ENCODE data around the gene DAPK3.
A peak's percentile ranks its signal among the peaks of the same experiment; 100 is the strongest.

DAPK3 gene

GRCh38 chr19:3916033-3916432, 54.9 kb downstream of the DAPK3 start:
- no peak for DNase-seq
- Histone ChIP-seq H3K36me3 (replicated peaks; ENCODE audit: insufficient read depth, low read length) (no peaks in the 10 kb centered on the region), H3K9me3 (replicated peaks; ENCODE audit: insufficient read depth, low read length) (no peaks in the 10 kb centered on the region), H2AFZ (ENCODE audit: low read length) (no peak overlapping the region), H3K9ac (ENCODE audit: low read length) (no peak overlapping the region), H3F3A (ENCODE audit: insufficient read depth, low read length) (no peaks in the 10 kb centered on the region), H3K4me3 (ENCODE audit: low read length) (no peak overlapping the region), H3K79me2 (ENCODE audit: low read length) (no peaks in the 10 kb centered on the region), H3K4me1 (ENCODE audit: low read length) (no peaks in the 10 kb centered on the region), H3K27me3 (replicated peaks; ENCODE audit: insufficient read depth, low read length) (peaks cover 85% of the 10 kb centered on the region), H3K4me2 (ENCODE audit: low read depth, low read length) (no peak overlapping the region), H3K27ac (ENCODE audit: low read length) (no peak overlapping the region), H4K20me1 (ENCODE audit: insufficient read depth, low read length) (no peaks in the 10 kb centered on the region), H3K9me2 (replicated peaks; ENCODE audit: insufficient read depth, low read length) (no peaks in the 10 kb centered on the region)
- no peak for TF ChIP-seq EZH2phosphoT487 (IDR thresholded peaks at IDR 0.05; ENCODE audit: low read length)
- no peak for TF ChIP-seq CTCF (IDR thresholded peaks at IDR 0.05; ENCODE audit: low read length)
- no peak for TF ChIP-seq EZH2 (optimal IDR thresholded peaks at IDR 0.05; ENCODE audit: low read depth, low read length)

GRCh38 chr19:3914199-3914598, 56.7 kb downstream of the DAPK3 start:
- DNase-seq, result no peak
- no peaks in the 10 kb centered on the region for H3K36me3 ChIP-seq (replicated peaks; ENCODE audit: insufficient read depth, low read length)

GRCh38 chr19:3910105-3910504, 60.8 kb downstream of the DAPK3 start:
- Histone ChIP-seq H3K36me3 (replicated peaks; ENCODE audit: insufficient read depth, low read length) (no peaks in the 10 kb centered on the region), H3K27ac (ENCODE audit: low read length) (no peak overlapping the region), H3K9ac (ENCODE audit: low read length) (no peak overlapping the region), H3K27me3 (replicated peaks; ENCODE audit: insufficient read depth, low read length) (peaks cover 91% of the 10 kb centered on the region), H3K4me2 (ENCODE audit: low read depth, low read length) (no peak overlapping the region), H2AFZ (ENCODE audit: low read length) (no peak overlapping the region), H3F3A (ENCODE audit: insufficient read depth, low read length) (no peaks in the 10 kb centered on the region), H3K9me3 (replicated peaks; ENCODE audit: insufficient read depth, low read length) (no peaks in the 10 kb centered on the region), H3K9me2 (replicated peaks; ENCODE audit: insufficient read depth, low read length) (no peaks in the 10 kb centered on the region), H3K4me1 (ENCODE audit: low read length) (peaks cover 6% of the 10 kb centered on the region; the same call in 1 of the 2 replicates), H3K4me3 (ENCODE audit: low read length) (no peak overlapping the region), H4K20me1 (ENCODE audit: insufficient read depth, low read length) (no peaks in the 10 kb centered on the region), H3K79me2 (ENCODE audit: low read length) (no peaks in the 10 kb centered on the region)
- TF ChIP-seq EZH2 (optimal IDR thresholded peaks at IDR 0.05; ENCODE audit: low read depth, low read length) (no peak), CTCF (IDR thresholded peaks at IDR 0.05; ENCODE audit: low read length) (no peak), EZH2phosphoT487 (IDR thresholded peaks at IDR 0.05; ENCODE audit: low read length) (no peak)
- no peak for DNase-seq

More at GRCh38 chr19:3914199-3914598, 56.7 kb downstream of the DAPK3 start:
- no peak overlapping the region for H3K9ac ChIP-seq (ENCODE audit: low read length)
- no peaks in the 10 kb centered on the region for H3K9me2 ChIP-seq (replicated peaks; ENCODE audit: insufficient read depth, low read length)
- H3K4me3 ChIP-seq (ENCODE audit: low read length), result peak overlapping the region; percentile 31; the same call in 1 of the 2 replicates
- H3K27me3 ChIP-seq (replicated peaks; ENCODE audit: insufficient read depth, low read length), result peaks cover 88% of the 10 kb centered on the region
- H4K20me1 ChIP-seq (ENCODE audit: insufficient read depth, low read length), result no peaks in the 10 kb centered on the region
- H3K27ac ChIP-seq (ENCODE audit: low read length), result no peak overlapping the region
- no peaks in the 10 kb centered on the region for H3K4me1 ChIP-seq (ENCODE audit: low read length)
- H2AFZ ChIP-seq (ENCODE audit: low read length), result no peak overlapping the region
- H3F3A ChIP-seq (ENCODE audit: insufficient read depth, low read length), result no peaks in the 10 kb centered on the region
- H3K4me2 ChIP-seq (ENCODE audit: low read depth, low read length), result 0 out of 2 replicates have a peak overlapping the region, but pooled peaks have one; percentile 19
- TF ChIP-seq CTCF (IDR thresholded peaks at IDR 0.05; ENCODE audit: low read length) (no peak), EZH2phosphoT487 (IDR thresholded peaks at IDR 0.05; ENCODE audit: low read length) (no peak), EZH2 (optimal IDR thresholded peaks at IDR 0.05; ENCODE audit: low read depth, low read length) (no peak)
- no peaks in the 10 kb centered on the region for H3K9me3 ChIP-seq (replicated peaks; ENCODE audit: insufficient read depth, low read length)
- H3K79me2 ChIP-seq (ENCODE audit: low read length), result no peaks in the 10 kb centered on the region
